SHP77 (cell line): ENCODE measurements around the gene SARM1.

Experiments used
- DNase-seq, 2 experiments: peaks; one replicate each; lab custom pipeline; 2025; lab: John Stamatoyannopoulos, UW

Gene SARM1

DNA sequence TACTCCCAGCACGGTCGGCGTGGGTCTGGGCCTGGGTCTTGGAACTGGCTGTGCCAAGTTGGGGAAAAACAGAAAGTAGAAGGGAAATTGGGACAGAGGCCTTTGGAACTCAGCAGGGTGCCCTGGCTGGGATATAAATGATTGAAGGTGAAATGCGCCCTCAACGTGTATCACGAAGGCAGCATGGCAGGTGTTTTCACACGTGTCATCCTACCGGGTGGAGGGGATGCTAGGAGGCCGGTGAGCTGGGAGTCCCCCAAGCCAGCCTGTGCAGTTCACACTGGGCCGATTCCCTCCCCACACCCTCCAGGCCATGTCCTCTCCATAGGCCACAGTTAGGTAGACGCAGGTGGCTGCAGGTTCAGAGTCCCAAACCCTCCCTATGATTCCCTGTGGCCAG lies 30.0 kb upstream of the SARM1 start:
- no peak for DNase-seq

GRCh38 chr17:28342313-28342712 lies 29.2 kb upstream of the SARM1 start:
- no peak for DNase-seq

GRCh38 chr17:28343491-28343932 lies 28.0 kb upstream of the SARM1 start:
- no peak for DNase-seq

DNA sequence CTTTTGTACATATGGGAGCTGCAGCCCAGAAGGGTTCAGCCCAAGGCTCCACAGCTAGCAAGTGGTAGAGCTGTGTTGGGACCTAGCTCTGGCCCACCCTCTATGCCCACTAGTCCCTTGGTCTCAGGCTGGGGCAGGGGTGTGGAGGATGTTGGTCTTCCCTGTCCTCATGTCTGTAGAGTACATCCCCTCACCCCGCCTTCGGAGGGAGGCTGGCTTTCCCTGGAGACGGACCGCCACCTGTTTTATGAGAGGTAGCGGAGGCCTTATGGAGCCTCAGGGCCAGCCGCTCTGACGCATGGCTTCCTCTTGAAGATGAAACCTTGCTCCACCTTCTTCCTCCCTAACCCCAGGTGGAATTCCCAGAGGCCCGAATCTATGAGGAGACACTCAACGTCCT lies 27.5 kb upstream of the SARM1 start:
- DNase-seq = no peak

GRCh38 chr17:28344435-28344901 lies 27.0 kb upstream of the SARM1 start:
- DNase-seq = no peak

GRCh38 chr17:28345419-28346198 lies 25.9 kb upstream of the SARM1 start:
- DNase-seq = no peak

- DNase-seq = no peak
Measured at GRCh38 chr17:28346199-28346580, 25.3 kb upstream of the SARM1 start.

GRCh38 chr17:28346746-28347246 lies 24.7 kb upstream of the SARM1 start:
- DNase-seq = no peak

DNA sequence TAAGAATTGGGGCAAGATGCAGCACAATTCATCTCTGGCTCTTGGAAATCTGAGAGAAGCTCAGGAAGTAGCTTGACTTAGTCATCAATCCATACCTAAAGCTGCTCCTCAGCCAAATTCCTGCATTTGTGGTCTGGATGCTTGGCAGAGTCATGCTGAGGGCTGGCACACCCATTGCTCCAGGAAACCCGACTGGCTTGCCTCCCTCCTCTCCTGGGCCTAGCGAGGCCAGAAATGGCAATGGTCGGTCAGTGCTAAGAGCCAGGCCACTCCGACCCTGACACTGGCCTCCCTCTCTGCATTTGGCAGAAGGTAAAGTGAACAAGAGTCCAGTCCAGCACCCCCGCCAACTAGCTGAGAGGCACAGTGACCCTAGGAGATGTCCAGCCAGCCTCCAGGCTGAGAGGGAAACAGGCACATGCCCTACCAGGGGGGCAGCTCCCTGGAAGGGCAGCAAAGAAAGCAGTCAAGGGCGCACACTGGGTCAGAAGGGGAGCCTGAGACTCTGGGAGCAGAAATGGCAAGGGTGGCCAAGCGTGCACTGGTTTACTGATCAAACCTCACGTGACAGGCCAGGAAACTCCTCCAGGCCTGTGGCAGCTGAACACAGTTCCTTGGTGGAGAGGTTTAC lies 24.1 kb upstream of the SARM1 start:
- DNase-seq = no peak

DNA sequence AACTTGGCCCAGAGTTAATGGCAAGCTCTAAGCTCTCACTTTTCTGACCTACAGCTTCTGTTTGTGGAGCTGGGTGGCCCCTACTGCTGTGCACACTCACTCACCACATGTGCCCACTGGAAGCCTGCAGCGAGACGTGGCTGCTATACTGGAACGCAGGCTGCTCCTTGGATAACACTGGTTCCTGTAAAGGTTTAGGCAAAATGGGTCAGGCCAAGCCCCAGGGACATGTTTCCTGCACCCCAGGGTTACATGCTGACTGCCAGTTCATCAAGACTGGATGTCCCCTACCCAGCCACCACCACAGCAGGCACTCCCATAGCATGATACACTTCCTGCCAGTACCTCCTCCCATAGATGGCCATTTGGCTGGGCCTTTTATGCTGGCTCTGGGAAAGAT lies 22.5 kb upstream of the SARM1 start:
- no peak for DNase-seq

DNA sequence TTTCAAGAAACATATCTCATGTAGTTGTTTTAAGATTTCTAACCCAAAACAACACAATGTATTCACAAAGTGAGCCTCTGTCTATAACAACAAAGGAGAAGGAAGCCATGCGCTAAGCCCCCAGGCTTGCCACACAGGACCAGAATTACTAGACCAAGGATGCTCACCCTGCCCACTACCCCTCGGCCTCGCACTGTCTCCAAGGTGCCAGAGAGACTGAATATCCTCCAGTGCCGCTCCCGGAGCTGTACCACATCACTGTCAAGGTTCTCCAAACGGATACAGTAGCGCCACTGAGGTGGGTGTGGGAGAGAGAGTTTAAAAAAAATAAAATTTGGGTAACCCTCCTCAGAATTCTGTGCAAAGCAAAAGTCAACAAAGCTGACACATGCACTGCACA lies 21.2 kb upstream of the SARM1 start:
- no peak for DNase-seq

- peak; percentile 87 to 89 for DNase-seq
Measured at GRCh38 chr17:28357061-28357900, 14.2 kb upstream of the SARM1 start, which contains the start of gene POLDIP2. Gene POLDIP2 (minus strand): TSS chr17:28357527. CDS start chr17:28357448, 79 bp downstream.

- DNase-seq = no peak
Measured at GRCh38 chr17:28357901-28358197, 13.6 kb upstream of the SARM1 start.

GRCh38 chr17:28363186-28363585 lies 8.3 kb upstream of the SARM1 start:
- DNase-seq = no peak

DNA sequence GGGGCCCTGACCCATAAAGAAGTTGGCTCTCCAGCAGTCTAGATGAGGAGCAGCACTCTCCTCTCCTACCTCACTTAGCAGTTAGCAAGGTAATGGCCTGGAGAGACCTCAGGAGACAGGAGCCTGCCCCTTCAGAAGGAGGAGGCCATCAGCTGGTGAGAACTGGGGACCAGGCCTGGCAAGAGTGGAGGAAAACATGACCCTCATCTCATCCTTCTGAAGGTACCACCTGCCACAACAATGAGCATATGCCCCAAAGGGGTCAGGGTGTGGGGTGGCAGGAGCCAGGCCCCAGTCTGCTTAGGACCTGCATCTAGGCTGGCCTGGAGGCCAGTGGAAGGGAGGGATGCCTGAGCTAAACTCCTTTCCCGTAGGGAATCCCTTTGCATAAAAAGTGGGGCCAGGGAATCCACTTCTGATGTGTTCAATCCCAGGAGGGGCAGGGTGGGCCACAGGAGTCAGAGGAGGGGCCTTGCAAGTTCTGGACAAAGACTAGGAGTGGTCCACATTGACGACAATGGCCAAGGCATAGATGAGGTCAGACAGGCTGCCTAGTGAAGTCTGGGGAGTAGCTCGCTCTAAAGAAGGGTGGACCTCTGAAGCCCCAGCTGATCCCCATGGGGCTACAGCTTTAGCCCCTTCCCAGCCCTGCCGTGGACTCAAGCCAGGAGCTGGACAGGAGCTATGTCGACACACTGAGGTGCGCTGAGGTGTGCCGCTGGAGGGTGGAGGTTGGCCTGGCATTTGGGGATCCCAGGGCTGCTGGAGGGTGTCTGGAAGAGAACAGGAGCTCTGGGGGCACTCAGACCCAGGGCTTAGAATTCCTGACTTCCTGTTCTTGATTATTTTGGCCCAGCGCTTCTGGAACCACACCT lies 7.5 kb upstream of the SARM1 start:
- no peak for DNase-seq

GRCh38 chr17:28364665-28365363 lies 6.7 kb upstream of the SARM1 start, which contains the start of gene SEBOX:
Gene SEBOX (minus strand): TSS chr17:28365199. CDS start chr17:28365151, 48 bp downstream.
- DNase-seq = no peak

GRCh38 chr17:28365487-28365886 lies 6.0 kb upstream of the SARM1 start:
- DNase-seq = no peak

GRCh38 chr17:28366605-28367004 lies 4.9 kb upstream of the SARM1 start:
- DNase-seq = no peak

- no peak for DNase-seq
Measured at GRCh38 chr17:28367641-28368305, 3.7 kb upstream of the SARM1 start.

DNA sequence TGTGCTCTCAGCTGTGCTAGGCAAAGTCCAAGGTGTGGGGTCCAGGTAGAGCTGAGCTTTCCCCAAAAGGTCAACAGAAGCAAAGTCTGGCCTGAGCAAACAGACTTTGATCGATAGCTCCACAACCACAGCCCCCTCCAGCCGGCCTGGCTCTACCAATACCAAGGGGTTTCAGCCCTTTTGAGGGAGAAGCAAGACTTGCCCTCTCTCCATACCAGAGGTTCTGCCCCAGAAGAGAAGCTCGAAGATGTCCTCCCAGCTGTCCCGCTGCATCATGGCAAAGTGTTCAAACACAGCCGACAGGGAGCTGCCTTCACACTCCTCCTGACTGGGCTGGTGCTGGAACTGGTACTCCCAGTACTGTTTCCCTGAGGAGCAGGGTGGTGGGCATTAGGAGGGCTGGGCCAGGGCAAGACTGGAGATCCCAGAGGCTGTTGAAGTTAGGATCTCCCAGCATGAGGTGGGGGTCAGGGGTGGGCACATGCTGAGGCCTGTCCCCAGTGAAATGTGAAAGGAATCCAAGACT lies 3.1 kb upstream of the SARM1 start:
- no peak for DNase-seq
